AG04449 (cell line): ENCODE data around the gene GABARAPL2.

Source experiments
- CTCF ChIA-PET: fragments of 350-600 bp; formaldehyde crosslinking; extraction: SDS; loops from one replicate; lab custom pipeline; 2021; ENCODE audit warnings: antibody characterized with exemption; lab: Yijun Ruan, JAX
- POLR2A ChIA-PET: fragments of 400-600, 350-600 bp; formaldehyde crosslinking; extraction: SDS; loops from one replicate; lab custom pipeline; 2020; ENCODE audit warnings: antibody characterized with exemption, inconsistent platforms; lab: Yijun Ruan, JAX
- DNase-seq: peaks from one replicate; pipeline ENCODE4 v3.0.0-alpha.2; 2010; ENCODE audit warnings: low read depth, low spot score
- H3K4me3 ChIP-seq: 2 replicates; pipeline ENCODE4 v1.5.1; 2011; ENCODE audit warnings: low read depth, mild to moderate bottlenecking, control low read depth, low read length
- CTCF ChIP-seq: IDR thresholded peaks from one replicate; pipeline ENCODE4 v1.5.1; 2011; ENCODE audit warnings: mild to moderate bottlenecking, moderate library complexity, low read length, control low read depth, inconsistent platforms; ENCODE audit not compliant: insufficient read depth; ENCODE audit errors: missing control alignments

Gene GABARAPL2

GRCh38 chr16:75559564-75560372 lies 6.4 kb upstream of the GABARAPL2 start:
- DNase-seq = no peak
- no peak overlapping the region for H3K4me3 ChIP-seq
- no peak for TF ChIP-seq CTCF
- ChIA-PET CTCF (interaction anchor here (1.8 to 5.6 kb wide), 3 partner anchors 42 to 95 kb away, joined by 9 to 28 read pairs (median 10); partner anchors contain the start of gene TMEM170A), POLR2A (interaction anchor here (0.6 kb wide), 1 partner anchor 94 kb away, joined by 3 read pairs; no protein-coding TSS in a partner anchor)

- no peak for TF ChIP-seq CTCF
- ChIA-PET CTCF (interaction anchor here (0.9 to 4.8 kb wide), 11 partner anchors 10 to 367 kb away, joined by 3 to 20 read pairs (median 4); partner anchors contain the start of gene TMEM231), POLR2A (interaction anchor here (1.2 to 1.5 kb wide), 3 partner anchors 8 to 57 kb away, joined by 3 to 5 read pairs (median 4); partner anchors contain the start of gene ADAT1)
- H3K4me3 ChIP-seq = peak overlapping the region; percentile 84
- DNase-seq = no peak
Measured at GRCh38 chr16:75565640-75566039, 539 bp upstream of the GABARAPL2 start.

GRCh38 chr16:75566758-75567255 lies 628 bp downstream of the GABARAPL2 start:
- ChIA-PET CTCF (interaction anchor here (0.7 to 4.8 kb wide), 7 partner anchors 9 to 103 kb away, joined by 3 to 20 read pairs (median 4); partner anchors contain the start of genes TMEM170A and TMEM231), POLR2A (no interaction called here)
- peak overlapping the region; percentile 84 for H3K4me3 ChIP-seq
- TF ChIP-seq CTCF = no peak
- no peak for DNase-seq

GRCh38 chr16:75567911-75568310 lies 1.7 kb downstream of the GABARAPL2 start:
- DNase-seq = no peak
- TF ChIP-seq CTCF = no peak
- ChIA-PET CTCF (interaction anchor here (0.8 to 4.8 kb wide), 4 partner anchors 11 to 103 kb away, joined by 3 to 20 read pairs (median 6); partner anchors contain the start of gene TMEM170A), POLR2A (no interaction called here)
- H3K4me3 ChIP-seq = no peak overlapping the region

- no peak for DNase-seq
- no peak for TF ChIP-seq CTCF
- ChIA-PET CTCF (no interaction called here), POLR2A (no interaction called here)
- H3K4me3 ChIP-seq = no peak overlapping the region
Measured at GRCh38 chr16:75570396-75571065, 4.4 kb downstream of the GABARAPL2 start.
